C4-2B (cell line): Measurements from ENCODE around the gene CYTH2.

ENCODE experiments used
- ZFX ChIP-seq: fragments of 450-650 bp; IDR thresholded peaks from 2 replicates; pipeline ENCODE4 v1.6.1; 2017
- TF ChIP-seq, protein P1 (sequence below): fragments of 450-650 bp; conservative IDR thresholded peaks from 2 replicates; pipeline ENCODE4 v1.5.1; 2017; ENCODE audit warnings: mild to moderate bottlenecking

DNA sequence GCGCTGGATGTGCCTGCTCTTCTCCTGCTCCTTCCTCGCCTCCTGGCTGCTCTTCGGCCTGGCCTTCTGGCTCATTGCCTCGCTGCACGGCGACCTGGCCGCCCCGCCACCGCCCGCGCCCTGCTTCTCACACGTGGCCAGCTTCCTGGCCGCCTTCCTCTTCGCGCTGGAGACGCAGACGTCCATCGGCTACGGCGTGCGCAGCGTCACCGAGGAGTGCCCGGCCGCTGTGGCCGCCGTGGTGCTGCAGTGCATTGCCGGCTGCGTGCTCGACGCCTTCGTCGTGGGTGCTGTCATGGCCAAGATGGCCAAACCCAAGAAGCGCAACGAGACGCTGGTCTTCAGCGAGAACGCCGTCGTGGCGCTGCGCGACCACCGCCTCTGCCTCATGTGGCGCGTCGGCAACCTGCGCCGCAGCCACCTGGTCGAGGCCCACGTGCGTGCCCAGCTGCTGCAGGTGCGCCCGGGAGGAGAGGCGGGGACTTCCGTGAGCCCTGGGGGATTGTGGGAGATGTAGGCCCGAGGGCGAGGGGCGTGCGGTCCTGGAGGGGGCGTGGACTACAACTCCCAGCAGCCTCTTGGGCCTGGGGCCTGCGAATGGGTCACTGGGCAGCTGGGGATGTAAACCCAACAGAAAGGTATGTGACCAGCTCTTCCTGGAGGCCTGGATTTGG, 7.0 kb upstream of the CYTH2 start:
- TF ChIP-seq, protein P1, sequence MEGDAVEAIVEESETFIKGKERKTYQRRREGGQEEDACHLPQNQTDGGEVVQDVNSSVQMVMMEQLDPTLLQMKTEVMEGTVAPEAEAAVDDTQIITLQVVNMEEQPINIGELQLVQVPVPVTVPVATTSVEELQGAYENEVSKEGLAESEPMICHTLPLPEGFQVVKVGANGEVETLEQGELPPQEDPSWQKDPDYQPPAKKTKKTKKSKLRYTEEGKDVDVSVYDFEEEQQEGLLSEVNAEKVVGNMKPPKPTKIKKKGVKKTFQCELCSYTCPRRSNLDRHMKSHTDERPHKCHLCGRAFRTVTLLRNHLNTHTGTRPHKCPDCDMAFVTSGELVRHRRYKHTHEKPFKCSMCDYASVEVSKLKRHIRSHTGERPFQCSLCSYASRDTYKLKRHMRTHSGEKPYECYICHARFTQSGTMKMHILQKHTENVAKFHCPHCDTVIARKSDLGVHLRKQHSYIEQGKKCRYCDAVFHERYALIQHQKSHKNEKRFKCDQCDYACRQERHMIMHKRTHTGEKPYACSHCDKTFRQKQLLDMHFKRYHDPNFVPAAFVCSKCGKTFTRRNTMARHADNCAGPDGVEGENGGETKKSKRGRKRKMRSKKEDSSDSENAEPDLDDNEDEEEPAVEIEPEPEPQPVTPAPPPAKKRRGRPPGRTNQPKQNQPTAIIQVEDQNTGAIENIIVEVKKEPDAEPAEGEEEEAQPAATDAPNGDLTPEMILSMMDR, result no peak
- no peak for TF ChIP-seq ZFX
